ENCODE data around the gene KCNQ5.
"Not testable (repeated sequence)": the region's sequence is repeated elsewhere in the genome, so short reads cannot be mapped to it uniquely, and the experiment has no call there.

Gene KCNQ5

GRCh38 chr6:72841195-72841594 is 219.3 kb downstream of the KCNQ5 start:
- no peak for DNase-seq (ENCODE audit: low read depth)

- DNase-seq (ENCODE audit: low read depth) = no peak
Measured at GRCh38 chr6:72842140-72842539, 220.3 kb downstream of the KCNQ5 start.

- no peak for DNase-seq (ENCODE audit: low read depth)
Measured at GRCh38 chr6:72844614-72845013, 222.8 kb downstream of the KCNQ5 start.

- DNase-seq (ENCODE audit: low read depth) = no peak
Measured at GRCh38 chr6:72849346-72849745, 227.5 kb downstream of the KCNQ5 start.

- DNase-seq (ENCODE audit: low read depth) = no peak
Measured at GRCh38 chr6:72850040-72850439, 228.2 kb downstream of the KCNQ5 start.

- no peak for DNase-seq (ENCODE audit: low read depth)
Measured at GRCh38 chr6:72850469-72850868, 228.6 kb downstream of the KCNQ5 start.

- peak; percentile 24 for DNase-seq (ENCODE audit: low read depth)
Measured at GRCh38 chr6:72855471-72855870, 233.6 kb downstream of the KCNQ5 start.

GRCh38 chr6:72856801-72857200 is 234.9 kb downstream of the KCNQ5 start:
- no peak for DNase-seq (ENCODE audit: low read depth)

GRCh38 chr6:72857791-72858585 is 236.1 kb downstream of the KCNQ5 start:
- peak; percentile 20 for DNase-seq (ENCODE audit: low read depth)

- peak; percentile 33 for DNase-seq (ENCODE audit: low read depth)
Measured at GRCh38 chr6:72861059-72861458, 239.2 kb downstream of the KCNQ5 start.

- DNase-seq (ENCODE audit: low read depth) = peak; percentile 56
Measured at GRCh38 chr6:72861935-72862432, 240.1 kb downstream of the KCNQ5 start.

- DNase-seq (ENCODE audit: low read depth) = no peak
Measured at GRCh38 chr6:72863131-72863530, 241.3 kb downstream of the KCNQ5 start.

GRCh38 chr6:72864236-72864635 is 242.4 kb downstream of the KCNQ5 start:
- no peak for DNase-seq (ENCODE audit: low read depth)

- DNase-seq (ENCODE audit: low read depth) = no peak
Measured at GRCh38 chr6:72864799-72865198, 242.9 kb downstream of the KCNQ5 start.

GRCh38 chr6:72865467-72865866 is 243.6 kb downstream of the KCNQ5 start:
- DNase-seq (ENCODE audit: low read depth) = peak; percentile 39

- DNase-seq (ENCODE audit: low read depth) = no peak
Measured at GRCh38 chr6:72869621-72870020, 247.8 kb downstream of the KCNQ5 start.

GRCh38 chr6:72873433-72873832 is 251.6 kb downstream of the KCNQ5 start:
- no peak for DNase-seq (ENCODE audit: low read depth)

- no peak for DNase-seq (ENCODE audit: low read depth)
Measured at GRCh38 chr6:72876256-72876655, 254.4 kb downstream of the KCNQ5 start.

- no peak for DNase-seq (ENCODE audit: low read depth)
Measured at GRCh38 chr6:72886170-72886569, 264.3 kb downstream of the KCNQ5 start.

- no peak for DNase-seq (ENCODE audit: low read depth)
Measured at GRCh38 chr6:72890233-72890632, 268.4 kb downstream of the KCNQ5 start.

- peak; percentile 9 for DNase-seq (ENCODE audit: low read depth)
Measured at GRCh38 chr6:72890671-72891070, 268.8 kb downstream of the KCNQ5 start.

GRCh38 chr6:72892901-72893300 is 271.0 kb downstream of the KCNQ5 start:
- DNase-seq (ENCODE audit: low read depth) = no peak

- DNase-seq (ENCODE audit: low read depth) = no peak
Measured at GRCh38 chr6:72894091-72894490, 272.2 kb downstream of the KCNQ5 start.

- DNase-seq (ENCODE audit: low read depth) = not testable (repeated sequence)
Measured at GRCh38 chr6:72898313-72898712, 276.4 kb downstream of the KCNQ5 start.
